ENCODE results near the gene ARHGDIG. TPM values are rescaled to one million over a fixed set of nuclear protein-coding genes. Genes with fewer than 3 reads are reported as not detected.
"Not testable (repeated sequence)": the region's sequence is repeated elsewhere in the genome, so short reads cannot be mapped to it uniquely, and the experiment has no call there.

ARHGDIG gene
- total RNA-seq, 2 experiments from 2014 or later, result not detected

DNA sequence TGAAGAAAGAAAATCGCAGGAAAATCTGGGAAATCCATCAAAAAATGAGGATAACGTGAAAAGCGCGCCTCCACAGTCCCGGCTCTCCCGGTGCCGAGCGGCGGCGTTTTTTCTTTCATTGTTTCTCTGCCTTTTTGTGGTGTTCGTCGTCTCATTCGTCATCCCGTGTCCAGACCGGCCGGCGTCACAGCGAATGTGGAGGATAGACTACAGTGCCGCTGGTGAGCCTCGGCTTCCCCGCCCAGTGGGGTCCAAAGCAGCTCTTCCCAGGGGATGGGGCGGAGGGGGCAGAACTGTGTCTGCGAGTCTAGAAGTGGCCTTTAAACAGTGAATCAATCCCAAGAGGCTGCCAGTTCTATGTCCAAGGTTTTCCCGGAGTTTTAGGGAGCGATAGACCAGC is 25.9 kb upstream of the ARHGDIG start:
- Histone ChIP-seq H3K36me3 (ENCODE audit: insufficient read depth, low read length) (no peaks in the 10 kb centered on the region), H3K79me2 (ENCODE audit: insufficient read depth, low read depth, low read length) (no peaks in the 10 kb centered on the region), H3K4me2 (ENCODE audit: low read length) (no peak overlapping the region), H3K9me2 (ENCODE audit: insufficient read depth, low read length) (no peaks in the 10 kb centered on the region), H3K4me3 (ENCODE audit: low read depth, low read length, poor library complexity, severe bottlenecking) (no peak overlapping the region), H3K9me3 (ENCODE audit: low read length) (no peaks in the 10 kb centered on the region), H3K27ac (ENCODE audit: low read depth, low read length, poor library complexity, severe bottlenecking) (no peak overlapping the region), H4K20me1 (ENCODE audit: insufficient read depth, low read length) (no peaks in the 10 kb centered on the region), H3K4me1 (ENCODE audit: insufficient read depth, low read length, poor library complexity, severe bottlenecking) (no peaks in the 10 kb centered on the region), H2AFZ (ENCODE audit: low read length) (no peak overlapping the region)
- ChIA-PET CTCF (ENCODE audit: unreplicated experiment) (no interaction called here), POLR2A (no interaction called here)
- intact Hi-C loops (cut with micrococcal nuclease; ENCODE audit: unreplicated experiment), result no loop called here
- no TSS peak for BruUV-seq (replicated peaks)
- no peak for DNase-seq (ENCODE audit: low spot score)
- TF ChIP-seq EZH2phosphoT487 (IDR thresholded peaks at IDR 0.05; ENCODE audit: borderline replicate concordance, low read depth, low read length), result no peak
- TF ChIP-seq, protein P1, sequence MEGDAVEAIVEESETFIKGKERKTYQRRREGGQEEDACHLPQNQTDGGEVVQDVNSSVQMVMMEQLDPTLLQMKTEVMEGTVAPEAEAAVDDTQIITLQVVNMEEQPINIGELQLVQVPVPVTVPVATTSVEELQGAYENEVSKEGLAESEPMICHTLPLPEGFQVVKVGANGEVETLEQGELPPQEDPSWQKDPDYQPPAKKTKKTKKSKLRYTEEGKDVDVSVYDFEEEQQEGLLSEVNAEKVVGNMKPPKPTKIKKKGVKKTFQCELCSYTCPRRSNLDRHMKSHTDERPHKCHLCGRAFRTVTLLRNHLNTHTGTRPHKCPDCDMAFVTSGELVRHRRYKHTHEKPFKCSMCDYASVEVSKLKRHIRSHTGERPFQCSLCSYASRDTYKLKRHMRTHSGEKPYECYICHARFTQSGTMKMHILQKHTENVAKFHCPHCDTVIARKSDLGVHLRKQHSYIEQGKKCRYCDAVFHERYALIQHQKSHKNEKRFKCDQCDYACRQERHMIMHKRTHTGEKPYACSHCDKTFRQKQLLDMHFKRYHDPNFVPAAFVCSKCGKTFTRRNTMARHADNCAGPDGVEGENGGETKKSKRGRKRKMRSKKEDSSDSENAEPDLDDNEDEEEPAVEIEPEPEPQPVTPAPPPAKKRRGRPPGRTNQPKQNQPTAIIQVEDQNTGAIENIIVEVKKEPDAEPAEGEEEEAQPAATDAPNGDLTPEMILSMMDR (conservative IDR thresholded peaks at IDR 0.05; ENCODE audit: low read length), result no peak

DNA sequence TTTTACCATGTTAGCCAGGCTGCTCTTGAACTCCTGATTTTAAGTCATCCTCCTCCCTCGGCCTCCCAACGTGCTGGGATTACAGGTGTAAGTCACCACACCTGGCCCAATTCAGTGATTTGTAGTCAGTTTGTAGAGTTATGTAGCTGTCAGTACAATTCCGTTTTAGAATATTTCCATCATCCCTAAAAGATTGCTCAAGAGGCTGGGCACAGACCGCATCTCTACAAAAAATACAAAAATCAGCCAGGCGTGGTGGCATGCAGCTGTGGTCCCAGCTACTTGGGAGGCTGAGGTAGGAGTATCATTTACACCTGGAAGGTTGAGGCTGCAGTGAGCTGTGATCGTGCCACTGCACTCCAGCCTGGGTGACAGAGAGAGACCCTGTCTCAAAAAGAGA is 25.2 kb upstream of the ARHGDIG start:
- H3K27ac ChIP-seq (ENCODE audit: low read depth, low read length, poor library complexity, severe bottlenecking), result no peak overlapping the region
- H3K36me3 ChIP-seq (ENCODE audit: insufficient read depth, low read length), result no peaks in the 10 kb centered on the region
- H2AFZ ChIP-seq (ENCODE audit: low read length), result no peak overlapping the region
- POLR2A ChIA-PET, result no interaction called here
- no peak for TF ChIP-seq EZH2phosphoT487 (IDR thresholded peaks at IDR 0.05; ENCODE audit: borderline replicate concordance, low read depth, low read length)
- TF ChIP-seq, protein P1 (conservative IDR thresholded peaks at IDR 0.05; ENCODE audit: low read length), result no peak
- BruUV-seq (replicated peaks), result no TSS peak
- H3K9me3 ChIP-seq (ENCODE audit: low read length), result no peaks in the 10 kb centered on the region
- no peaks in the 10 kb centered on the region for H3K4me1 ChIP-seq (ENCODE audit: insufficient read depth, low read length, poor library complexity, severe bottlenecking)
- H3K4me2 ChIP-seq (ENCODE audit: low read length), result no peak overlapping the region
- H3K9me2 ChIP-seq (ENCODE audit: insufficient read depth, low read length), result no peaks in the 10 kb centered on the region
- CTCF ChIA-PET (ENCODE audit: unreplicated experiment), result no interaction called here
- intact Hi-C loops (cut with micrococcal nuclease; ENCODE audit: unreplicated experiment), result no loop called here
- H4K20me1 ChIP-seq (ENCODE audit: insufficient read depth, low read length), result no peaks in the 10 kb centered on the region
- H3K79me2 ChIP-seq (ENCODE audit: insufficient read depth, low read depth, low read length), result no peaks in the 10 kb centered on the region
- H3K4me3 ChIP-seq (ENCODE audit: low read depth, low read length, poor library complexity, severe bottlenecking), result no peak overlapping the region
- DNase-seq (ENCODE audit: low spot score), result no peak

DNA sequence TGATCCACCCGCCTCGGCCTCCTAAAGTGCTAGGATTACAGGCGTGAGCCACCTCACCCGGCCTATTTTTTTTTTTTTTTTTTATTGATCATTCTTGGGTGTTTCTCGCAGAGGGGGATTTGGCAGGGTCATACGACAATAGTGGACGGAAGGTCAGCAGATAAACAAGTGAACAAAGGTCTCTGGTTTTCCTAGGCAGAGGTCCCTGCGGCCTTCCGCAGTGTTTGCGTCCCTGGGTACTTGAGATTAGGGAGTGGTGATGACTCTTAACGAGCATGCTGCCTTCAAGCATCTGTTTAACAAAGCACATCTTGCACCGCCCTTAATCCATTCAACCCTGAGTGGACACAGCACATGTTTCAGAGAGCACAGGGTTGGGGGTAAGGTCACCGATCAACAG is 22.3 kb upstream of the ARHGDIG start:
- CTCF ChIA-PET (ENCODE audit: unreplicated experiment); H4K20me1 ChIP-seq (ENCODE audit: insufficient read depth, low read length); H3K9me3 ChIP-seq (ENCODE audit: low read length); H3K79me2 ChIP-seq (ENCODE audit: insufficient read depth, low read depth, low read length); H3K36me3 ChIP-seq (ENCODE audit: insufficient read depth, low read length); H3K27ac ChIP-seq (ENCODE audit: low read depth, low read length, poor library complexity, severe bottlenecking); H3K4me2 ChIP-seq (ENCODE audit: low read length); H2AFZ ChIP-seq (ENCODE audit: low read length); POLR2A ChIA-PET; H3K9me2 ChIP-seq (ENCODE audit: insufficient read depth, low read length); intact Hi-C loops (cut with micrococcal nuclease; ENCODE audit: unreplicated experiment); BruUV-seq (replicated peaks); DNase-seq (ENCODE audit: low spot score); H3K4me3 ChIP-seq (ENCODE audit: low read depth, low read length, poor library complexity, severe bottlenecking); H3K4me1 ChIP-seq (ENCODE audit: insufficient read depth, low read length, poor library complexity, severe bottlenecking): not testable (repeated sequence)
